ENCODE measurements around the gene RASL11B. TPM values are rescaled to one million over a fixed set of nuclear protein-coding genes. Genes with fewer than 3 reads are reported as not detected.
"Not testable (repeated sequence)": the region's sequence is repeated elsewhere in the genome, so short reads cannot be mapped to it uniquely, and the experiment has no call there.

RASL11B gene, protein sequence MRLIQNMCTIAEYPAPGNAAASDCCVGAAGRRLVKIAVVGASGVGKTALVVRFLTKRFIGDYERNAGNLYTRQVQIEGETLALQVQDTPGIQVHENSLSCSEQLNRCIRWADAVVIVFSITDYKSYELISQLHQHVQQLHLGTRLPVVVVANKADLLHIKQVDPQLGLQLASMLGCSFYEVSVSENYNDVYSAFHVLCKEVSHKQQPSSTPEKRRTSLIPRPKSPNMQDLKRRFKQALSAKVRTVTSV
- polyA plus RNA-seq (ENCODE audit: insufficient read length in 4 of 4), result 10 to 100 TPM; 26.7 to 49.2 (median 37.6) TPM

DNA sequence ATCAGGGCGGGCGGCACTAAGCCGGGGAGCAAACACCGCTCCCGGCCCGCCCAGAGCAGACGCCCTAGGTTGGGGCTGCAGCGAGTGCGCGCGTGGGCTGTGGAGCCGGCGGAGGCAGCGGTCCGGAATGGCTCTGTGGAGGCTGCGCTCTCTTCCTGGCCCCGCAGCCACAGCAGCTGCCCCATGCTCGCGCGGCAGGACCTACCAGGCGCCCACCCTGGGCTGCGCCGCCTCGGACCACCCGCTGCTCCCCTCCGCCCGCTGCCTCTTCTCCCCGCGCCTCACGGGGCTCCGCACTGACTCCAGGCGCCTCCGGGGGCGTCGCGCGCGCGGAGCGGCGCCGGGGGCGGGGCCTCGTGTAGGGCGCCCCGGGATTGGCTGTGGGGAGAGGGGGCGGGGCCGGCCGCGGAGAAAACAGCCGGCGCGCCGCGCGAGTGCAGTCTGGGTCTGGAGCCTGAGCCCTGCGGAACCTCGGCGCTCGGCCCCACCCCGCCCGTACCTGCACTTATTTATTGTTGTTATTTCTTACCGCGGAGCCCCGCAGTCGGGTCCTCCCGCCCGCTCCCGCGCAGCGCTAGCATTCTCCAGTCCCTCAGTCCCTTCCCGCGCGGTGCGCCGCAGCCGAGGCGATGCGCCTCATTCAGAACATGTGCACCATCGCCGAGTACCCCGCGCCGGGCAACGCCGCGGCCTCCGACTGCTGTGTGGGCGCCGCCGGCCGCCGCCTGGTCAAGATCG lies at the start of gene RASL11B:
Gene RASL11B (plus strand): TSS at position 439 of the 738 bp plus-strand sequence. CDS start 191 bp downstream, at position 630.
- peak; percentile 56 to 80 (median 72) for DNase-seq (ENCODE audit: low read depth in 4 of 4, low spot score in 3 of 4)

- DNase-seq (ENCODE audit: low read depth in 4 of 4, low spot score in 3 of 4), result no peak
These were observed 48.6 kb upstream of the RASL11B start for GRCh38 chr4:52813546-52813945.

GRCh38 chr4:52822583-52822971 lies 39.5 kb upstream of the RASL11B start:
- DNase-seq (ENCODE audit: low read depth in 4 of 4, low spot score in 3 of 4), result no peak

GRCh38 chr4:52822972-52823701 lies 39.0 kb upstream of the RASL11B start:
- no peak for DNase-seq (ENCODE audit: low read depth in 4 of 4, low spot score in 3 of 4)

DNA sequence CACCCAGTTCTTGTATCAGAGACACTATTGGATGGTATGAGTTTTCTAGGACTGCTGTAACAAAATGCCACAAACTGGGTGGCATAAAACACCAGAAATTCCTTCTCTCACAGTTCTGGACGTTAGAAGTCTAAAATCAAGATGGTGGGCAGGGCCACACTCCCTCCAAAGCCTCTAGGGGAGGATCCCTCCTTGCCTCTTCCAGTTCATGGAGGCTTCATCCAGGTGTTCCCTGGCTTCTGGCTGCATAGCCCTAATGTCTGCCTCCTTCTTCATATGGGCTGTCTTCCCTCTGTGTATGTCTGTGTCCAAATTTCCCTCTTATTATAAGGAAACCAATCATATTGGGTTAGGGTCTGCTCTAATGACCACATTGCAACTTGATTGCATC lies 38.4 kb upstream of the RASL11B start:
- no peak for DNase-seq (ENCODE audit: low read depth in 4 of 4, low spot score in 3 of 4)

GRCh38 chr4:52824270-52824602 lies 37.9 kb upstream of the RASL11B start:
- no peak for DNase-seq (ENCODE audit: low read depth in 4 of 4, low spot score in 3 of 4)

- DNase-seq (ENCODE audit: low read depth in 4 of 4, low spot score in 3 of 4), result peak; percentile 64 to 80 (median 70)
These were observed 37.3 kb upstream of the RASL11B start for GRCh38 chr4:52824603-52825459.

DNA sequence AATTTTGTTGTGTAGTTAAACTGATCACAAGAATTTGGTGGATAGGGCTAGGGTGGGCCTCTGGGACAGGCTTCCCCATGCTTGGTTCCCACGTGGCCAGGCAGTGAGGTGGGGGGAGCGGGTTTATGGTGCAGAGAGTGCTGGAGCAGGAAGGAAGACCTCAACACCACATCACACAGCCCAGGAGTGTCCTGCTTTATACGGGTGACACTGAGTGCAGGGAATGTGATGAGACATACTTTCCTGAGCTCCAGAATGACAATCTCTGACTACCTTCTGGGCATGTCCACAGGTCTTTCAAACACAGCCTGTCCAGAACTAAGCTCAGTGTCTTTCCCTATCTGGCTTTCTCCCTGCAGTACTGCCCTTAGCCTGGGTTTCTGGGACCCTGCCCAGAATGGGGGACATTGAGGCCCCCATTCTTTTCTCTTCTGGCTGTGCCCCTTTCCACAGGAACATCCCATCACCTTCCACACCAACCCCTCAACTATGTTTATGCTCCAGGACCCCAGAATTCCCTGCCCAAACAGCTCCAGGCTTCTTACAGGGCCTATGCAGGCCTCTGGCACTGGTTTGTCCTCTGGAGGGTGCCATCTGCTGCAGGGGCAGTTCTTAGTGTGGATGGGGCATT lies 36.5 kb upstream of the RASL11B start:
- no peak for DNase-seq (ENCODE audit: low read depth in 4 of 4, low spot score in 3 of 4)

GRCh38 chr4:52833941-52834525 lies 28.1 kb upstream of the RASL11B start:
- DNase-seq (ENCODE audit: low read depth in 4 of 4, low spot score in 3 of 4), result no peak

DNA sequence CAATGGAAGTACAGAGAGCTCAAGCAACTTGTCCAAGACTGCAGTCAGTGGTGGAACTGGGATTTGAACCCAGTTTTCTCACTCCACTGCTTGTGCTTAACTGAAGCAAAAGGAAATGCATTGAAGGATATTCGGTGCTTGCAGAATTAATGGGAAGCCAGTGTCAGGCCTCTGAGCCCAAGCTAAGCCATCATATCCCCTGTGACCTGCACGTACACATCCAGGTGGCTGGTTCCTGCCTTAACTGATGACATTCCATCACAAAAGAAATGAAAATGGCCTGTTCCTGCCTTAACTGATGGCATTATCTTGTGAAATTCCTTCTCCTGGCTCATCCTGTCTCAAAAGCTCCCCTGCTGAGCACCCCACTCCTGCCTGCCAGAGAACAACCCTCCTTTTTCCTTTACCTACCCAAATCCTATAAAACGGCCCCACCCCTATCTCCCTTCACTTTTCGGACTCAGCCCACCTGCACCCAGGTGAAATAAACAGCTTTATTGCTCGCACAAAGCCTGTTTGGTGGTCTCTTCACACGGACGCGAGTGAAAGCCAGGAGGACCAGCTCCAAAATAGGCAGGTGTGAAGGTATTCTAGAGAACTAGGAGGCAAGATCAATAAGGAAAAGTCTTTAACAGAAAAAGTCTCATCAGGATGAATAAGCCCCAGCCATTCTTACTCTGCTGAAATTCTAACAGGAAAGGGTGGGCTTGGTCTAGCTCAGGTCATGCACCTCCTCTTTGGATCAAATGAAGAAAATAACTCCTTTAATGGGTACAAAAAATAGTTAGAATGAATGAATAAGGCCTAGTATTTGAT lies 27.3 kb upstream of the RASL11B start:
- not testable (repeated sequence) for DNase-seq (ENCODE audit: low read depth in 4 of 4, low spot score in 3 of 4)

GRCh38 chr4:52836120-52836519 lies 26.0 kb upstream of the RASL11B start:
- DNase-seq (ENCODE audit: low read depth in 4 of 4, low spot score in 3 of 4), result no peak

GRCh38 chr4:52836678-52837077 lies 25.4 kb upstream of the RASL11B start:
- no peak for DNase-seq (ENCODE audit: low read depth in 4 of 4, low spot score in 3 of 4)

DNA sequence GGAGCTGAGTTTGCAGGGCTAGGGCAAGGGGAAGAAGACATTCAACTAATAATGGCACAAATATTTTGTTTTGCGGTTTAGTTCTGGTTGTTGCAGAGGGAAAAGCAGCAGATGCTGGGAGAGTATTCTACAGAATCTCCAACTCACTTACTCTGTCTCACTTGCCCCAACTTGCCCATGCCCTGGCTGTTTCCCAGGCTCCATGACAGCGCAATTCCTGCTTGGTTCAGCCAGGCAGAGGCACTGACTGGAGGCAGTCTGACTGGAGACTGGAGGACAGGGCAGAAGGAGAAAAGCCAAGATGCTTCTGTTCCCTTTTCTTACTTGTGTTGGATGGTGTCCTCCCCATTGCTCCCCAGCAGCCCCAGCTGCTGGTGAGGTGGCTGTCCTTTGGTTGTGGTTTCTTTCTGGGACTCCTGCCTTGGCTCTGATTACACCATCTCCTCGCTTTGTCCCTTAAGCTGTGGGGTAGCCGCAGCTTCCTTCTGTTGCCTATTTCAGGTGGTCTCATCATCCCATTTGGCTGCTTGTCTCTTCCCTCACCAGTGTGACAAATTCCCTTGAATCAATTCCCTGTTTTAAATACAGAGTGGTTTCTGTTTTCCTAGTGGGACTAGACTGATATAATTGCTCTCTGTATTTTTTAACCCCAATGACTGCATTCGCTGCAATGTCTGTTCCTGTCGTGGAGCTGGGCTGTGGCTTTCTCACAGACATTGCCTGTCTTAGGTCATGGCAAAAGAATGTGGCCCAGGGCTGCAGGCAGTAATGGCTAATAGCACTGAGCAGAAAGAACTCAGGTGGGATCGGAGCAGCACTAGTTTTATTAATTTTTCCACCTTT lies 24.2 kb upstream of the RASL11B start:
- no peak for DNase-seq (ENCODE audit: low read depth in 4 of 4, low spot score in 3 of 4)

- no peak for DNase-seq (ENCODE audit: low read depth in 4 of 4, low spot score in 3 of 4)
These were observed 23.2 kb upstream of the RASL11B start for GRCh38 chr4:52838729-52839586.

- DNase-seq (ENCODE audit: low read depth in 4 of 4, low spot score in 3 of 4), result no peak
These were observed 21.4 kb upstream of the RASL11B start for GRCh38 chr4:52840531-52841370.
